GM19043 (cell line): Measurements from ENCODE around the gene OR5D18.
"Not testable (repeated sequence)": the region's sequence is repeated elsewhere in the genome, so short reads cannot be mapped to it uniquely, and the experiment has no call there.

Experiments
- ATAC-seq: cut with Tn5 transposase; IDR thresholded peaks from one replicate; pipeline ENCODE4 v1.9.1; 2021; ENCODE audit warnings: low read depth; ENCODE audit not compliant: unreplicated experiment

The OR5D18 gene

DNA sequence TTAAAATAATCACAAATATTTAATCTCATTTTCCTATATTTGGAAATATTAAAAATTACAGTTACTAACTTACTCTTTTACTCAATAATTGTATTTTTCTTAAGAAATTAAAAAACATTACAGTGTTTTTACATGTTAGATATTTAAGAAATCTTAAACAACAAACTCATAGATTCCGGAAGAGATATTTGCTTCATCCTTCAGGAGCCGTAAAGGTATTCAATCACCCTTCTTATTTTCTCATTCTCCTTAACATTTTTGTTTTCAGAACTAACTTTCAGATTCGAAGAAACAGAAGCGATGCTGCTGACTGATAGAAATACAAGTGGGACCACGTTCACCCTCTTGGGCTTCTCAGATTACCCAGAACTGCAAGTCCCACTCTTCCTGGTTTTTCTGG lies at the start of gene OR5D18:
Gene OR5D18 (plus strand): TSS at position 301 of the 400 bp plus-strand sequence. CDS start 0 bp downstream, at position 301.
- no peak for ATAC-seq

DNA sequence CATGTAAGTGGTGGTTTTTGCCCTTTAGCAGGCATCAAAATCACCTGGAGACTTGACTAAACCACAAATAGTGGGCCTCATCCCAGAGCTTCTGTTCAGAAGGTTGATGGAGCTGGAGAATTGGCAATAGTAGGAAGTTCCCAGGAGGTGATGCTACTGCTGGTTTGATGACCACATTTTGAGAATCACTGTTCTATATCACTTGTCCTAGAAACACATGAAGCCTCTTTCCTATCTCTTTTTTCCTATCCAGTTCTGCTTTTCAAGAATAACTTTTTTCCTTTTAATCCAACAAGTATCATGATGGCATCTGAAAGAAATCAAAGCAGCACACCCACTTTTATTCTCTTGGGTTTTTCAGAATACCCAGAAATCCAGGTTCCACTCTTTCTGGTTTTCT lies 46.3 kb upstream of the OR5D18 start, which contains the start of gene OR5D13:
Gene OR5D13 (plus strand): TSS at position 301 of the 400 bp plus-strand sequence. CDS start 0 bp downstream, at position 301.
- no peak for ATAC-seq

DNA sequence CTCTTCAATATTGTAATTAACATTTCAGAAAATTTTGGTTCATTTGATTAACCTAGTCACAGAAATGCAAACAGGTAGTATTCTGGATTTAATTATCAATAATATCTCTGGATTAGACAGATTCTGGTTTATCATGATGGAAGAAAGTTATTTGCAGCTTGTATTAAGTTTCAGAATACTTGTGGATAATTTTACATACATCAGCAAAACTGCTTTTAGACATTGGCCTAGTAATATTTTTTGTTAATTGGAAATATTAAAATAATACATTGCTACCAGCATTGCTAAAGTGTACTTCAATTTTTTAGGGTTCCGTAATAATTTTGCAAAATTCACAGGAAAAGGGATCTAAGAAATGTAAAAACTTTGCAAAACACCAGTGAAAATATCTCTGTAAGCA lies 27.8 kb upstream of the OR5D18 start:
- ATAC-seq = no peak

DNA sequence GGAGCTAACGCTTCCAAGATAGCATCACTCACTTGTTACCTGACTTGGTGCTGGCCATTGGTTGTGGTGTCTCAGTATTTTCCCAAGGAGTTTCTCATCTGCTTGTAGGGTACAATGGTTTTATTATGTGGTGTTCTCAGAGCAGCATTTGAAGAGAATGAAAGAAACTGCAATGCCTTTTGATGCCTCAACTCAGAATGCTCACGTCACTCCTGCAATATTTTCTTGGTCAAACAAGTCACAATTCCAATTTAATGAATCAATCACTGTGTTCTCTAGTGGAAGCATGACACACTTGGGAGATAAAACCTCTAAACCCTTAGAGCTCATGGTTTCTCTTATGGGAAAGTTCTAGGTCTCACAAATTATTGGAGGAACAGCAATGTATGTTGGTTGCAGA lies 26.1 kb upstream of the OR5D18 start:
- ATAC-seq = no peak

DNA sequence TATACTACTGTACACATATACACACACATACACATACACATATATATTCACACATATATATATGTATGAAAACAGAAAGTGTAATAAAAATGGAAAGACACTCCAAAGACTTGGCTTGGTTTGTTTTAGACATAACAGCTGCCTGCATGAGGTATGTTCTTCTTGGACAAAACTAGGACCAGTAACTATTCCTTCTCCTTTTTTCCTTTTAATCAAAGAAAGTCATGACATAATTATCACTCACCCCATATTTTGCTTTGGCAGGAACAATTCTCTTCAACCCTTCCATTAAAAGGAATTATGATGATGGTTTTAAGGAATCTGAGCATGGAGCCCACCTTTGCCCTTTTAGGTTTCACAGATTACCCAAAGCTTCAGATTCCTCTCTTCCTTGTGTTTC lies 24.2 kb upstream of the OR5D18 start, which contains the start of gene OR5D14:
Gene OR5D14 (plus strand): TSS at position 301 of the 400 bp plus-strand sequence. CDS start 0 bp downstream, at position 301.
- no peak for ATAC-seq

DNA sequence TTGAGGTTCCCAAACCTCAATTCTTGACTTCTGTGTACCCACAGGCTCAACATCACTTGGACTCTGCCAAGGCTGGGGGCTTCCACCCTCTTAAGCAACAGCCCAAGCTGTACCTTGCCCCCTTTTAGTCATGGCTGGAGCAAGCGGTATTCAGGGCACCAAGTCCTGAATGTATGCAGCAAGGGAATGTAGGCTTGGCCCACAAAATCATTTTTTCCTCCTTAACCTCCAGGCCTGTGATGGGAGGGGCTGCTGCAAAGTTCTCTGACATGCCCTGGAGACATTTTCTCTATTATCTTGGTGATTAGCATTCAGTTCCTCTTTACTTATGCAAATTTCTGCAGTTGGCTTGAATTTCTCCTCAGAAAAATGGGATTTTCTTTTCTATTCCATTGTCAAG lies 13.2 kb upstream of the OR5D18 start:
- ATAC-seq = no peak

DNA sequence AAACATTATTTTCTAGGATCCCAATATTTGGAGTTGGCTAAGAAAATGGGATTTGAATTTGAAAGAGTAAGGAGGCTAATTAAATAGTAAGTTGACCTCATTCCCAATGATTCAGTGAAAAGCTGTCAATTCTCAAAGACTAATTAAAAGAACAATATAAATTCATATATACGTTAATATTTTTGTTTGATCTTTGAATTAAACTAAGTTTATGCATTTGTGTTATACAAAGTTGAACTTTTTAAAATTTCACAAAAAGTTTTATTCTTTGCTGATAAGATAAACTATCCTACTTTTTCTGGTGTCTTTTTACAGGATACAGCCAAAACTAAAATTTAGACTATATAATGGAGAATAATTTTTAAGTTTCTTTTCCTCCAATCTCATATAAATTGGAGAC lies 8.4 kb upstream of the OR5D18 start, which contains the start of gene OR5L1:
Gene OR5L1 (plus strand): TSS at position 301 of the 400 bp plus-strand sequence. CDS start 100 bp downstream, outside the sequence.
- ATAC-seq = no peak

DNA sequence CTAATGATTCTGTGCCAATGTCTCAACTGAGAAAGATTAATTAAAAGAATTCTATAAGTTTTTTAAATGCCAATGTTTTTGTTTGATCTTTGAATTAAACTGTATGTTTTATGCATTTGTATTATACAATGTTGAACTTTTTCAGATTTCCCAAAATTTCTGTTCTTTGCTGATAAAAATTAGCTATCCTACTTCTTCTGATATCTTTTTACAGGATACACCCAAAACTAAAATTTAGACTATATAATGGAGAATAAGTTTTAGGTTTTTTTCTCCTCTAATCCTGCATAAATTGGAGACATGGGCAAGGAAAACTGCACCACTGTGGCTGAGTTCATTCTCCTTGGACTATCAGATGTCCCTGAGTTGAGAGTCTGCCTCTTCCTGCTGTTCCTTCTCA lies 7.5 kb downstream of the OR5D18 start, which contains the start of gene OR5L2:
Gene OR5L2 (plus strand): TSS at position 301 of the 400 bp plus-strand sequence. CDS start 0 bp downstream, at position 301.
- ATAC-seq = no peak

DNA sequence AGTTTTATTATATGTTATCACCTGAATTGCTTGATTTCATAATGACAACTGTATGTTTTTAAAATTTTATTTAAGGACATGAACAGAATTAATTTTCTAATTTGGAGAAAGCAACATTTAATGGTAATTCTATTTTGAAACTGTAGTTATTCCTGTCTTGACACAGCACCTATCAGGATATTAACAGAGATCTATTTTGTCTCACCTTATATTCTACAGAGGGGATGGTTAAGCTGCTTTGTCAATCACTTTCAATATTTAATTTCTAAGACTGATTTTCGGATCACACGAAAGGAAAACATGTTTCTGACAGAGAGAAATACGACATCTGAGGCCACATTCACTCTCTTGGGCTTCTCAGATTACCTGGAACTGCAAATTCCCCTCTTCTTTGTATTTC lies 19.0 kb downstream of the OR5D18 start, which contains the start of gene OR5D16:
Gene OR5D16 (plus strand): TSS at position 301 of the 400 bp plus-strand sequence. CDS start 0 bp downstream, at position 301.
- no peak for ATAC-seq

DNA sequence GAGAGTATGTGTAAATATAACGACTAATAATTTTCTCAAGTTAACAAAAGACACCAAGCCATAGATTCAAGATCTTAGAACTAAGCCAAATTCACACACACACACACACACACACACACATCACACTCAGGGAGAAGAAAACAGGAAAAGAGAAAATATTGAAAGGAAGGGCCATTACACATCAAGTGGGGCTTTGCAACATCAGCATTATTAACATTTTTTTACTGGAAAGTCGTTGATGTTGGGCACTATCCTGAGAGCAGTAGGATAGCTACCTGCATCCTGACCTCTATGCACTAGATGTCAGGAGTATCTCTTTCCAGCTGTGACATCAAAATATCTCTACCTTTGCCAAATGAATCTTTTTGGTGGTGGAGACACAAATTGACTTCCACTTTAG lies 28.0 kb downstream of the OR5D18 start:
- ATAC-seq = no peak

DNA sequence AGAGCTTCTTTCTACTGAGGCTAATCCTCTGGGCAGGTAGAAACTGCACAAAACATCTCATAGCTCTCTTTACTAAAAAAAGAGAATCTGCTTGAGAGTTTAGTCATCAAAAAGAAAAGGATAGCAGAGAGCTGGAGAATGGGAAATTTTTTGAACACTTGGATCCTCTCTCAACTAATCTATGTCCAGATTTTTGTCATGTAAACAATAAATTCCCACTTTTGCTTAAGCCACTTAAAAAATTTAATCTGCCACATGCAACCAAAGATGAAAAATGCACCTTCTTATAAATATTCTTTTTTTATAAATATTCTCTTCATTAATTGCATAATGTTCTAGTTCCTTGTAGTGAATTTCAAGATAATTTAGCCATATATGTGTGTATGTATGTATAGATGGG lies 29.6 kb downstream of the OR5D18 start:
- no peak for ATAC-seq

DNA sequence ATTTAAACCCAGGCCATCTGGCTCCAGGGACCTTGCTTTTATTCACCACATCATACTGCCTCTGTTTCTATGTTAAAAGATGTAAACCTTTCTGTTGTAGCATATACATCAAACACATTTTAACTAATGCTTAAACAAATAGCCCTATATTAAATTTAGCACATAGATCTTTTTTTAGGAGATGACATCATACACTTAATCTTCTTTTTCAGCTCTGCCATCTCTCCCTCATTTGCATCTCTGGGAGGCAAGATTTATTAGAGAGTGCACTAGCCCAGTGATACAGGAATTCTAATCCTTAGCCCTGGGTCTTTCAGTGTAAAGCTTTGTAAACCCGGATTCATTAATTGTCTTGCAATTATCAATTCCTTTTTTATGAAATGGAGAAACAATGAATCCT lies 32.7 kb downstream of the OR5D18 start:
- ATAC-seq = no peak

DNA sequence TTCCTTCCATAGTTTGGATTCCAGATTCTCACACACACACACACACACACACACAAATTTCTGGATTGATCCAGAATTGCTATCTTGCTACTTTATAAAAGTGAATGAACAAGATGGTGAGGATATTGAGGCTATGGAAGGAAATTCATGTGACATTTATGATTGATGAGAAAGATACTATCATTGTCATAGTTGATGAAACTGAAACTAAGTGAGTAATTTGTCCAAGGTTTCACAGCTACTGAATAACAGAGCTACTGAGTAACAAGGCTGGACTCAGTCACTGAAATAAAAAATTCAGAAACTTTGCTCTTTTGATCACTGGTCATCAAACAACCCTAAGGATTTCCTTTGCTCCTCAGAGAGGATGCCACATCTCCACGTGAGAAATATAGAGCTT lies 35.3 kb downstream of the OR5D18 start:
- no peak for ATAC-seq

DNA sequence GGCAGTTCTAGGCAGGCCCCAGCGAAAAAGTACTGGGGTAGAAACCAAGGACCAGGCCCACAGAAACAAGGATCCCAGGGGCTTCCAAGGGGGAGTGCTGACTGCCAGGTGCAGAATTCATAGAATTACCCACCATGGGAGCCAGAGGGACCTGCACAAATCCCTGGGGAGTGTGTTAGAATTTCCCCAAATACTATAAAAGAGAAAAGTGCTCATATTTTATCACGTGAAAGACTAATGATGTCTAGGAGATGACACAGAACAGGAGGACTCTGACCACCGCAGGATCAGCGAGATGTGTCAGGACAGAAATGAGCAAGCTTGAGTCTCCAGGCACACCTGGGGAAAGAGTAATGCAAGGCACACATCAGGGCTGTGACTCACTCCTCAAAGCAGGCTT lies 47.9 kb downstream of the OR5D18 start:
- ATAC-seq = not testable (repeated sequence)
